ENCODE results near the gene DST.

The DST gene

GRCh38 chr6:56671160-56671559, 28.5 kb upstream of the DST start:
- Histone ChIP-seq H3K14ac (ENCODE audit: low read length) (no peak overlapping the region), H3K23ac (ENCODE audit: low read length) (no peak overlapping the region), H2BK120ac (ENCODE audit: insufficient read depth, low read length, poor library complexity) (no peak overlapping the region), H3K4me1 (ENCODE audit: control insufficient read depth in 1 of 2, insufficient read depth in 2 of 2, low read length in 2 of 2) (no peaks in the 10 kb centered on the region), H3K4ac (ENCODE audit: low read depth, low read length) (no peak overlapping the region), H4K8ac (ENCODE audit: low read depth, low read length) (no peak overlapping the region), H3K4me2 (ENCODE audit: low read length) (no peak overlapping the region), H3K79me1 (ENCODE audit: low read length) (no peaks in the 10 kb centered on the region), H3K36me3 (ENCODE audit: control insufficient read depth in 1 of 2, insufficient read depth in 2 of 2, low read length in 2 of 2) (no peaks in the 10 kb centered on the region), H4K91ac (ENCODE audit: low read depth, low read length) (no peak overlapping the region), H2BK5ac (ENCODE audit: low read depth, low read length, poor library complexity) (no peak overlapping the region), H3K79me2 (ENCODE audit: control insufficient read depth, insufficient read depth, low read length, poor library complexity) (no peaks in the 10 kb centered on the region), H3K9me3 (ENCODE audit: insufficient read depth, low read depth, low read length) (no peaks in the 10 kb centered on the region), H4K12ac (ENCODE audit: low read depth, low read length) (no peak overlapping the region), H3K4me3 (ENCODE audit: low read depth, low read length) (no peak overlapping the region), H3K18ac (ENCODE audit: low read length) (no peak overlapping the region), H2AFZ (ENCODE audit: insufficient read depth, low read length, poor library complexity) (no peak overlapping the region), H2AK5ac (ENCODE audit: low read length) (no peak overlapping the region), H3K27ac (ENCODE audit: low read depth, low read length) (no peak overlapping the region), H3K27me3 (ENCODE audit: insufficient read depth, low read length) (no peaks in the 10 kb centered on the region), H2BK12ac (ENCODE audit: low read length) (no peak overlapping the region), H3K9ac (ENCODE audit: low read length) (no peak overlapping the region)
- no CpG with 5 or more reads among the region's 1 CpG for WGBS (ENCODE audit: extremely low coverage, insufficient coverage, insufficient read length)
- DNase-seq = no peak

DNA sequence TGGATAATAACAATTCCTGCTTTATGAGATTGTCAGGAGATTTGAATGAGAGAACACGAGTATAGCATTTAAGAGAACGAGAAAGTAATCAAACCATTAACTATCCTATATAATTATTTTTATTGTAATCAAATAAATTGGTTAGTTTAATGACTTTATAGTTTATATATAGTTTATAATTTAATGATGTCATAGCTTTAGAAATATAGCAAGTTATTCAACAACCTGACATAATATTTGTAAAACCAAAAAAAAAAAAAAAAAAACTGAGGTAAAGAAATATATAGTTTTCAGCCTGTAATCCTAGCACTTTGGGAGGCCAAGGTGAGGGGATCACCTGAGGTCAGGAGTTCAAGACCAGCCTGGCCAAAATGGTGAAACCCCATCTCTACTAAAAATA, 26.4 kb upstream of the DST start:
- Histone ChIP-seq H3K23ac (ENCODE audit: low read length) (no peak overlapping the region), H3K18ac (ENCODE audit: low read length) (no peak overlapping the region), H3K36me3 (ENCODE audit: control insufficient read depth in 1 of 2, insufficient read depth in 2 of 2, low read length in 2 of 2) (no peaks in the 10 kb centered on the region), H3K4me3 (ENCODE audit: low read depth, low read length) (no peak overlapping the region), H3K4me1 (ENCODE audit: control insufficient read depth in 1 of 2, insufficient read depth in 2 of 2, low read length in 2 of 2) (no peaks in the 10 kb centered on the region), H2BK12ac (ENCODE audit: low read length) (no peak overlapping the region), H2BK5ac (ENCODE audit: low read depth, low read length, poor library complexity) (no peak overlapping the region), H3K14ac (ENCODE audit: low read length) (no peak overlapping the region), H2AK5ac (ENCODE audit: low read length) (no peak overlapping the region), H3K9ac (ENCODE audit: low read length) (no peak overlapping the region), H3K4ac (ENCODE audit: low read depth, low read length) (no peak overlapping the region), H3K4me2 (ENCODE audit: low read length) (no peak overlapping the region), H2BK120ac (ENCODE audit: insufficient read depth, low read length, poor library complexity) (no peak overlapping the region), H3K27ac (ENCODE audit: low read depth, low read length) (no peak overlapping the region), H3K79me2 (ENCODE audit: control insufficient read depth, insufficient read depth, low read length, poor library complexity) (no peaks in the 10 kb centered on the region), H4K91ac (ENCODE audit: low read depth, low read length) (no peak overlapping the region), H3K27me3 (ENCODE audit: insufficient read depth, low read length) (no peaks in the 10 kb centered on the region), H3K9me3 (ENCODE audit: insufficient read depth, low read depth, low read length) (no peaks in the 10 kb centered on the region), H4K12ac (ENCODE audit: low read depth, low read length) (no peak overlapping the region), H4K8ac (ENCODE audit: low read depth, low read length) (no peak overlapping the region), H2AFZ (ENCODE audit: insufficient read depth, low read length, poor library complexity) (no peak overlapping the region), H3K79me1 (ENCODE audit: low read length) (no peaks in the 10 kb centered on the region)
- no peak for DNase-seq
- no CpG with 5 or more reads among the region's 2 CpGs for WGBS (ENCODE audit: extremely low coverage, insufficient coverage, insufficient read length)

DNA sequence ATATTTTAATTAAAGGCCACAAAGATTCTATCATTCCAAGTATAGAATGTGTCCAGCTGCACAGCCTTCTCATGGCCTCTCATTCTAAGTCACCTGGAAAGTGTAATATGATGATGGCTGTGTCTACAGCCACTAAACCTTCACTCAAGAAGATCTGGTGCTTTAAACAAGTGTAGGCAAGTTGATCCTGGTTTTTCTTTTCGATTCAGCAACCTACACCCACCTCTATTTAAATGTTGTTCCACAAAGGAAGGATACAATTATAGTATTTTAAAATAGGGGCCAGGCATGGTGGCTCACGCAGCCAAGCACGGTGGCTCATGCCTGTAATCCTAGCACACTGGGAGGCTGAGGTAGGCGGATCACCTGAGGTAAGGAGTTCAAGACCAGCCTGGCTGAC, 25.5 kb upstream of the DST start:
- no peak overlapping the region for H3K14ac ChIP-seq (ENCODE audit: low read length)
- H4K8ac ChIP-seq (ENCODE audit: low read depth, low read length) = no peak overlapping the region
- no peaks in the 10 kb centered on the region for H3K4me1 ChIP-seq (ENCODE audit: control insufficient read depth in 1 of 2, insufficient read depth in 2 of 2, low read length in 2 of 2)
- no peaks in the 10 kb centered on the region for H3K27me3 ChIP-seq (ENCODE audit: insufficient read depth, low read length)
- no peaks in the 10 kb centered on the region for H3K9me3 ChIP-seq (ENCODE audit: insufficient read depth, low read depth, low read length)
- H3K23ac ChIP-seq (ENCODE audit: low read length) = no peak overlapping the region
- H2BK12ac ChIP-seq (ENCODE audit: low read length) = no peak overlapping the region
- H3K4me3 ChIP-seq (ENCODE audit: low read depth, low read length) = no peak overlapping the region
- no peak for DNase-seq
- no CpG with 5 or more reads among the region's 4 CpGs for WGBS (ENCODE audit: extremely low coverage, insufficient coverage, insufficient read length)
- no peak overlapping the region for H4K91ac ChIP-seq (ENCODE audit: low read depth, low read length)
- no peak overlapping the region for H3K27ac ChIP-seq (ENCODE audit: low read depth, low read length)
- H3K36me3 ChIP-seq (ENCODE audit: control insufficient read depth in 1 of 2, insufficient read depth in 2 of 2, low read length in 2 of 2) = no peaks in the 10 kb centered on the region
- no peaks in the 10 kb centered on the region for H3K79me2 ChIP-seq (ENCODE audit: control insufficient read depth, insufficient read depth, low read length, poor library complexity)
- H2AK5ac ChIP-seq (ENCODE audit: low read length) = no peak overlapping the region
- no peak overlapping the region for H2BK5ac ChIP-seq (ENCODE audit: low read depth, low read length, poor library complexity)
- H2AFZ ChIP-seq (ENCODE audit: insufficient read depth, low read length, poor library complexity) = no peak overlapping the region
- no peak overlapping the region for H3K4ac ChIP-seq (ENCODE audit: low read depth, low read length)
- H3K18ac ChIP-seq (ENCODE audit: low read length) = no peak overlapping the region
- H3K9ac ChIP-seq (ENCODE audit: low read length) = no peak overlapping the region
- H3K79me1 ChIP-seq (ENCODE audit: low read length) = no peaks in the 10 kb centered on the region
- H4K12ac ChIP-seq (ENCODE audit: low read depth, low read length) = no peak overlapping the region
- H3K4me2 ChIP-seq (ENCODE audit: low read length) = no peak overlapping the region
- no peak overlapping the region for H2BK120ac ChIP-seq (ENCODE audit: insufficient read depth, low read length, poor library complexity)

DNA sequence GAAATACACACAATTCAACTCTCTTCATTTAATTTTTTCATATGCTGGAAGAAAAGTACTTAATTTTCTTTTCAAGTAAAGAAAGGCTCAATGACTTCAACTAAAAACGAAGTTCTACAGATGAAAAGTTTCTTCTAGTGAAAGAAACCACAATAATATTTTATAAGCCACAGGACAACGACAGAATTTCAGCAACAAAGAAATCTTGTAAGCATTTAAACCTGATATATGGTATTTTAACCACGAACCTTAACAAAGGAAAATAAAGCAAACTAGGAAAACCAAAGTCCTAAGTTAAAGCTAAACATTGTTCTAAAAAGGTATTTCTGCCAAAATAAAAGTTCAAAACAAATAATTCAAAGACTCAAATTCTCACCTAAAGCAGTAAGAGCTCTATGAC, 24.6 kb upstream of the DST start:
- H3K79me1 ChIP-seq (ENCODE audit: low read length) = no peaks in the 10 kb centered on the region
- no peak overlapping the region for H2BK5ac ChIP-seq (ENCODE audit: low read depth, low read length, poor library complexity)
- H2BK120ac ChIP-seq (ENCODE audit: insufficient read depth, low read length, poor library complexity) = no peak overlapping the region
- H3K9me3 ChIP-seq (ENCODE audit: insufficient read depth, low read depth, low read length) = no peaks in the 10 kb centered on the region
- no peaks in the 10 kb centered on the region for H3K27me3 ChIP-seq (ENCODE audit: insufficient read depth, low read length)
- no peaks in the 10 kb centered on the region for H3K79me2 ChIP-seq (ENCODE audit: control insufficient read depth, insufficient read depth, low read length, poor library complexity)
- H4K8ac ChIP-seq (ENCODE audit: low read depth, low read length) = no peak overlapping the region
- WGBS (ENCODE audit: extremely low coverage, insufficient coverage, insufficient read length) = no CpG with 5 or more reads among the region's 3 CpGs
- no peak overlapping the region for H2AFZ ChIP-seq (ENCODE audit: insufficient read depth, low read length, poor library complexity)
- H2AK5ac ChIP-seq (ENCODE audit: low read length) = no peak overlapping the region
- no peak overlapping the region for H2BK12ac ChIP-seq (ENCODE audit: low read length)
- H3K23ac ChIP-seq (ENCODE audit: low read length) = no peak overlapping the region
- H3K18ac ChIP-seq (ENCODE audit: low read length) = no peak overlapping the region
- no peak overlapping the region for H3K4me3 ChIP-seq (ENCODE audit: low read depth, low read length)
- H3K14ac ChIP-seq (ENCODE audit: low read length) = no peak overlapping the region
- H3K36me3 ChIP-seq (ENCODE audit: control insufficient read depth in 1 of 2, insufficient read depth in 2 of 2, low read length in 2 of 2) = no peaks in the 10 kb centered on the region
- no peak overlapping the region for H3K27ac ChIP-seq (ENCODE audit: low read depth, low read length)
- H3K4me2 ChIP-seq (ENCODE audit: low read length) = no peak overlapping the region
- no peak overlapping the region for H3K9ac ChIP-seq (ENCODE audit: low read length)
- no peaks in the 10 kb centered on the region for H3K4me1 ChIP-seq (ENCODE audit: control insufficient read depth in 1 of 2, insufficient read depth in 2 of 2, low read length in 2 of 2)
- DNase-seq = no peak
- H4K91ac ChIP-seq (ENCODE audit: low read depth, low read length) = no peak overlapping the region
- H3K4ac ChIP-seq (ENCODE audit: low read depth, low read length) = no peak overlapping the region
- no peak overlapping the region for H4K12ac ChIP-seq (ENCODE audit: low read depth, low read length)
